Mammary epithelial cell (primary cell): ENCODE measurements around the gene ANTXR1.

Experiments
- CTCF ChIP-seq, 2 donors: IDR thresholded peaks in 1 of 2; conservative IDR thresholded peaks in 1 of 2; 2 replicates each; pipeline ENCODE4 v1.5.1; 2011 to 2012; ENCODE audit warnings: inconsistent platforms in 2 of 2, low read length in 2 of 2, mild to moderate bottlenecking in 2 of 2, control low read depth in 1 of 2, low read depth in 1 of 2; ENCODE audit not compliant: insufficient read depth in 1 of 2; ENCODE audit errors: extremely low read depth in 1 of 2
- EZH2 ChIP-seq: IDR thresholded peaks from 2 replicates; pipeline ENCODE4 v1.6.1; 2012; ENCODE audit warnings: low read length, inconsistent platforms, borderline replicate concordance

GRCh38 chr2:69251943-69252342 is 239.0 kb downstream of the ANTXR1 start:
- TF ChIP-seq CTCF (conservative IDR thresholded peaks at IDR 0.05 in 1 of 2, IDR thresholded peaks at IDR 0.05 in 1 of 2; ENCODE audit: extremely low read depth in 1 of 2, insufficient read depth in 1 of 2, low read depth in 1 of 2, low read length in 2 of 2), result no peak
- no peak for TF ChIP-seq EZH2
